ENCODE measurements around the gene DFFB. TPM values are rescaled to one million over a fixed set of nuclear protein-coding genes. Genes with fewer than 3 reads are reported as not detected.

The DFFB gene
- total RNA-seq, 2 experiments from 2014 or later: 9.0 to 9.5 TPM

- Mint-ChIP-seq H3K9me3 (peaks cover 7% of the 10 kb centered on the region), H3K27me3 (no peaks in the 10 kb centered on the region), H3K36me3 (ENCODE audit: low read depth) (peaks cover 14% of the 10 kb centered on the region), H3K4me1 (peaks cover 1% of the 10 kb centered on the region), H3K4me3 (no peak overlapping the region), H3K27ac (no peak overlapping the region)
- POLR2A ChIA-PET: no interaction called here
- no peak for DNase-seq
- CTCF ChIA-PET: no interaction called here
These were observed 11.3 kb downstream of the DFFB start for GRCh38 chr1:3868464-3869006.

- no peak for DNase-seq
- no peaks in the 10 kb centered on the region for H3K27me3 Mint-ChIP-seq
- POLR2A ChIA-PET: no interaction called here
- peaks cover 20% of the 10 kb centered on the region for H3K36me3 Mint-ChIP-seq (ENCODE audit: low read depth)
- peaks cover under 1% of the 10 kb centered on the region for H3K4me1 Mint-ChIP-seq
- CTCF ChIA-PET: no interaction called here
- H3K9me3 Mint-ChIP-seq: peaks cover 8% of the 10 kb centered on the region
- H3K27ac Mint-ChIP-seq: no peak overlapping the region
- no peak overlapping the region for H3K4me3 Mint-ChIP-seq
These were observed 12.6 kb downstream of the DFFB start for GRCh38 chr1:3869751-3870301.

GRCh38 chr1:3871451-3871805, 14.2 kb downstream of the DFFB start:
- Mint-ChIP-seq H3K27ac (no peak overlapping the region), H3K4me3 (no peak overlapping the region)
- CTCF ChIA-PET: no interaction called here

GRCh38 chr1:3872546-3872945, 15.3 kb downstream of the DFFB start:
- ChIA-PET CTCF (no interaction called here), POLR2A (no interaction called here)
- no peak overlapping the region for H3K4me3 Mint-ChIP-seq
- no peaks in the 10 kb centered on the region for H3K27me3 Mint-ChIP-seq
- no peak for DNase-seq
- peaks cover 8% of the 10 kb centered on the region for H3K9me3 Mint-ChIP-seq
- H3K4me1 Mint-ChIP-seq: no peaks in the 10 kb centered on the region
- H3K36me3 Mint-ChIP-seq (ENCODE audit: low read depth): peaks cover 27% of the 10 kb centered on the region
- no peak overlapping the region for H3K27ac Mint-ChIP-seq

More at GRCh38 chr1:3871451-3871805, 14.2 kb downstream of the DFFB start:
- H3K4me1 Mint-ChIP-seq: no peaks in the 10 kb centered on the region
- no peak for DNase-seq
- peaks cover 8% of the 10 kb centered on the region for H3K9me3 Mint-ChIP-seq
- H3K36me3 Mint-ChIP-seq (ENCODE audit: low read depth): peaks cover 31% of the 10 kb centered on the region
- POLR2A ChIA-PET: no interaction called here
- H3K27me3 Mint-ChIP-seq: no peaks in the 10 kb centered on the region

DNA sequence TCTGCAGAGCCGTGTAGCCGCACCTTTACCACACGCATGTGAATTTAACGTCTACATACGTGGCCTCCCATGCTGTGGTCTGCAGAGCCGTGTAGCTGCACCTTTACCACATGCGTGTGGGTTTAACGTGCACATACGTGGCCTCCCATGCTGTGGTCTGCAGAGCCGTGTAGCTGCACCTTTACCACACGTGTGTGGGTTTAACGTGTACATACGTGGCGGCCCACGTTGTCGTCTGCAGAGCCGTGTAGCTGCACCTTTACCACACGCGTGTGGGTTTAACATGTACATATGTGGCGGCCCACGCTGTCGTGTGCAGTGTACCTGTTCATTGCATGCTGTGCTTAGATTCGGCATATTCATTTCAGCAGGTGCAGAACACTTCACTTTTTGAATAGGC, 17.5 kb downstream of the DFFB start:
- Mint-ChIP-seq H3K27me3 (no peaks in the 10 kb centered on the region), H3K4me1 (no peaks in the 10 kb centered on the region), H3K27ac (no peak overlapping the region), H3K4me3 (no peak overlapping the region), H3K9me3 (peaks cover 11% of the 10 kb centered on the region), H3K36me3 (ENCODE audit: low read depth) (peaks cover 30% of the 10 kb centered on the region)
- ChIA-PET CTCF (no interaction called here), POLR2A (no interaction called here)
- no peak for DNase-seq

DNA sequence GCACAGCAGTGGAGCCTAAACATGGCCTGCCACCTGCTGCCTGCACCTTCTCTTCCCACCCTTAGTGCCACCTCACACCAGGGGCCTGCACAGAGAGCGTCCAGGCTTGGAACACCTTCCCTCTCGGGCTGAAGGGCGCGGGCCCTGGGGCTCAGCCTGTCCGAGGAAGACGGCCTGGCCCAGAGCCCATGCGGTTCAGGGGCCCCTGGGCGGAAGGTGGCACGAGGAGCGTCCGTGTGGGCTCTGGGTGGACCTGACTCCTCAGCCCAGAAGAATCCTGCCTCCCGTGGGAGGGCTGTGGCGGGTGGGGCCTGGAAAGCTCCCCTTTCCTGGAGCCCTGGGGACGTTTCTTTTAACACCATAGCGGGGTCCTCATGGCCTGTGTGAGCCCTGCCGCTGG, 19.4 kb downstream of the DFFB start:
- POLR2A ChIA-PET: no interaction called here
- Mint-ChIP-seq H3K27ac (no peak overlapping the region), H3K36me3 (ENCODE audit: low read depth) (peaks cover 30% of the 10 kb centered on the region), H3K27me3 (no peaks in the 10 kb centered on the region), H3K9me3 (peaks cover 11% of the 10 kb centered on the region), H3K4me1 (no peaks in the 10 kb centered on the region), H3K4me3 (no peak overlapping the region)
- CTCF ChIA-PET: interaction anchor here (0.9 kb wide), 1 partner anchor 19 kb away, joined by 3 read pairs; the partner anchor contains the start of genes CEP104 and DFFB
- no peak for DNase-seq

- H3K4me1 Mint-ChIP-seq: peaks cover 4% of the 10 kb centered on the region
- CTCF ChIA-PET: no interaction called here
- DNase-seq: no peak
- H3K4me3 Mint-ChIP-seq: no peak overlapping the region
- no peak overlapping the region for H3K27ac Mint-ChIP-seq
- POLR2A ChIA-PET: no interaction called here
- no peaks in the 10 kb centered on the region for H3K27me3 Mint-ChIP-seq
- H3K9me3 Mint-ChIP-seq: peaks cover 9% of the 10 kb centered on the region
- peaks cover 30% of the 10 kb centered on the region for H3K36me3 Mint-ChIP-seq (ENCODE audit: low read depth)
These were observed 21.8 kb downstream of the DFFB start for GRCh38 chr1:3879099-3879498.

- POLR2A ChIA-PET: no interaction called here
- Mint-ChIP-seq H3K9me3 (peaks cover 9% of the 10 kb centered on the region), H3K4me1 (peaks cover 4% of the 10 kb centered on the region), H3K27me3 (no peaks in the 10 kb centered on the region), H3K36me3 (ENCODE audit: low read depth) (peaks cover 36% of the 10 kb centered on the region), H3K4me3 (no peak overlapping the region), H3K27ac (no peak overlapping the region)
- no peak for DNase-seq
- CTCF ChIA-PET: interaction anchor here (0.6 kb wide), 2 partner anchors 11 to 19 kb away, joined by 3 read pairs; no protein-coding TSS in a partner anchor
These were observed 22.6 kb downstream of the DFFB start for GRCh38 chr1:3879787-3880428.

GRCh38 chr1:3880429-3881192, 23.3 kb downstream of the DFFB start:
- H3K36me3 Mint-ChIP-seq (ENCODE audit: low read depth): peaks cover 30% of the 10 kb centered on the region
- H3K27me3 Mint-ChIP-seq: no peaks in the 10 kb centered on the region
- no peak overlapping the region for H3K27ac Mint-ChIP-seq
- POLR2A ChIA-PET: no interaction called here
- CTCF ChIA-PET: interaction anchor here (0.6 kb wide), 2 partner anchors 10 to 20 kb away, joined by 3 read pairs; no protein-coding TSS in a partner anchor
- H3K4me3 Mint-ChIP-seq: no peak overlapping the region
- DNase-seq: no peak
- peaks cover 9% of the 10 kb centered on the region for H3K9me3 Mint-ChIP-seq
- peaks cover 4% of the 10 kb centered on the region for H3K4me1 Mint-ChIP-seq

- CTCF ChIA-PET: no interaction called here
- no peak for DNase-seq
- H3K27ac Mint-ChIP-seq: no peak overlapping the region
- H3K9me3 Mint-ChIP-seq: peaks cover 9% of the 10 kb centered on the region
- peaks cover 4% of the 10 kb centered on the region for H3K4me1 Mint-ChIP-seq
- H3K36me3 Mint-ChIP-seq (ENCODE audit: low read depth): peaks cover 28% of the 10 kb centered on the region
- POLR2A ChIA-PET: no interaction called here
- H3K4me3 Mint-ChIP-seq: no peak overlapping the region
- no peaks in the 10 kb centered on the region for H3K27me3 Mint-ChIP-seq
These were observed 23.9 kb downstream of the DFFB start for GRCh38 chr1:3881193-3881480.

DNA sequence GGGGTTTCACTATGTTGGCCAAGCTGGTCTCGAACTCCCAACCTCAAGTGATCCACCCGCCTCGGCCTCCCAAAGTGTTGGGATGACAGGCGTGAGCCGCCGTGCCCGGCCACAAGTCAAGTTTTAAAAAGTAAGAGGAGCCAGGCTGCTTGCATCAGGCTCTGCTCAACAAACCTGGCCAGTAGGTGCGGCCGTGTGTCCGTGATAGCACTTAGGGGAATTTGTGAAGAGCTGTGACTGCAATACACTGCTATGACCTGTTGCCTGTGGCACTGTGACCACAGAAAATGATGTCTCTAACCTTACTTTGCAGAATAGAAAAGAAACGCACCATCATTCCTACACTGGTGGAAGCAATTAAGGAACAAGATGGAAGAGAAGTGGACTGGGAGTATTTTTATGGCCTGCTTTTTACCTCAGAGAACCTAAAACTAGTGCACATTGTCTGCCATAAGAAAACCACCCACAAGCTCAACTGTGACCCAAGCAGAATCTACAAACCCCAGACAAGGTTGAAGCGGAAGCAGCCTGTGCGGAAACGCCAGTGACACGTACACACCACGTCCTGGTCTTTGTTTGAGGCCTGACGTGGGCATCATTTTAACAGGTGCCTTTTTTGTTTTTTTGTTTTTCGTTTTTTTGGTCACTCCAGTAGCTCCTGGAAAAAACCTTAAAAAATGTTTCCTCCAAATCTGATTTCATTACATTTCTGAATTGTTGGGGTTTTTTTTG, 26.1 kb downstream of the DFFB start:
- Mint-ChIP-seq H3K36me3 (ENCODE audit: low read depth) (peaks cover 38% of the 10 kb centered on the region), H3K27me3 (no peaks in the 10 kb centered on the region), H3K9me3 (peaks cover 8% of the 10 kb centered on the region), H3K4me1 (peaks cover 7% of the 10 kb centered on the region), H3K27ac (peak overlapping the region; percentile 63), H3K4me3 (no peak overlapping the region)
- DNase-seq: peak; percentile 38
- ChIA-PET POLR2A (interaction anchor here (0.6 to 1.7 kb wide), 2 partner anchors 16 to 25 kb away, joined by 3 to 6 read pairs; partner anchors contain the start of gene C1orf174), CTCF (interaction anchor here (0.7 to 1.0 kb wide), 4 partner anchors 16 to 107 kb away, joined by 3 read pairs; no protein-coding TSS in a partner anchor)

GRCh38 chr1:3884966-3885365, 27.7 kb downstream of the DFFB start:
- no peak for DNase-seq
- POLR2A ChIA-PET: interaction anchor here (0.7 to 1.1 kb wide), 2 partner anchors 15 to 21 kb away, joined by 3 read pairs; partner anchors contain the start of gene C1orf174
- H3K9me3 Mint-ChIP-seq: no peaks in the 10 kb centered on the region
- CTCF ChIA-PET: interaction anchor here (1.3 kb wide), 1 partner anchor 15 kb away, joined by 3 read pairs; the partner anchor contains the start of gene C1orf174
- H3K27me3 Mint-ChIP-seq: no peaks in the 10 kb centered on the region
- H3K4me1 Mint-ChIP-seq: peaks cover 14% of the 10 kb centered on the region
- no peak overlapping the region for H3K27ac Mint-ChIP-seq
- H3K36me3 Mint-ChIP-seq (ENCODE audit: low read depth): peaks cover 37% of the 10 kb centered on the region
- H3K4me3 Mint-ChIP-seq: no peak overlapping the region

DNA sequence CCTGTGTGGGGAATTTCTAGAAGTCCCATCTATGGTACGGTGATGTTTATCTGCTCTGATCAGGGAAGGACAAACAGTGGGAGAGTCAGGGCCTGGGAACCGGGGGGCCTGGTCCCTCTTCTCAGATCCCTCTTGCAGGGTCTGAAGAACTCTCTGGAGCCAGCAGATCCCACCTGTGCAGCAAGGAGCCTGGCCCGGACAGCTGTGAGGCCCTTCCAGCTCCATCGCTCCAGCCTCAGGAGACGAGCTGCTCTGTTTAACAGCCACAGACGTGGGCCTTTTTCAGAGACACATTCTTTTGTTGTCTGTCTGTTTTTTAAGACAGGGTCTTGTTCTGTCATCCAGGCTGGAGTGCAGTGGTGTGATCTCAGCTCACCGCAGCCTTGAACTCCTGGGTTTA, 28.3 kb downstream of the DFFB start:
- ChIA-PET POLR2A (interaction anchor here (1.3 to 1.7 kb wide), 2 partner anchors 14 to 47 kb away, joined by 3 to 4 read pairs; no protein-coding TSS in a partner anchor), CTCF (interaction anchor here (1.3 kb wide), 1 partner anchor 14 kb away, joined by 3 read pairs; the partner anchor contains the start of gene C1orf174)

More for the DNA sequence above, 28.3 kb downstream of the DFFB start:
- Mint-ChIP-seq H3K27ac (no peak overlapping the region), H3K27me3 (no peaks in the 10 kb centered on the region), H3K36me3 (ENCODE audit: low read depth) (peaks cover 43% of the 10 kb centered on the region), H3K4me1 (peaks cover 21% of the 10 kb centered on the region), H3K4me3 (no peak overlapping the region), H3K9me3 (no peaks in the 10 kb centered on the region)
- no peak for DNase-seq

All from activated CD4-positive, alpha-beta memory T cell treated with anti-CD3 and anti-CD28 coated beads, Interleukin-2, amount 10 ng/mL, durations not matched to agents 7 days and 5 days (primary cell).